GM12801 (cell line): Measurements from ENCODE around the gene CENPO.

ENCODE experiments used
- TF ChIP-seq, protein P1 (sequence below): IDR thresholded peaks from one replicate; pipeline ENCODE4 v1.5.1; 2011; ENCODE audit warnings: control low read depth; ENCODE audit not compliant: insufficient read length; ENCODE audit errors: extremely low read depth

Gene CENPO

GRCh38 chr2:24792874-24793760 is at the start of gene CENPO, which contains the start of gene PTRHD1:
CENPO (plus strand) TSS chr2:24793425; CDS start chr2:24793920, 495 bp downstream.
PTRHD1 (minus strand) TSS chr2:24793391; CDS start chr2:24793377, 14 bp downstream.
- TF ChIP-seq, protein P1, sequence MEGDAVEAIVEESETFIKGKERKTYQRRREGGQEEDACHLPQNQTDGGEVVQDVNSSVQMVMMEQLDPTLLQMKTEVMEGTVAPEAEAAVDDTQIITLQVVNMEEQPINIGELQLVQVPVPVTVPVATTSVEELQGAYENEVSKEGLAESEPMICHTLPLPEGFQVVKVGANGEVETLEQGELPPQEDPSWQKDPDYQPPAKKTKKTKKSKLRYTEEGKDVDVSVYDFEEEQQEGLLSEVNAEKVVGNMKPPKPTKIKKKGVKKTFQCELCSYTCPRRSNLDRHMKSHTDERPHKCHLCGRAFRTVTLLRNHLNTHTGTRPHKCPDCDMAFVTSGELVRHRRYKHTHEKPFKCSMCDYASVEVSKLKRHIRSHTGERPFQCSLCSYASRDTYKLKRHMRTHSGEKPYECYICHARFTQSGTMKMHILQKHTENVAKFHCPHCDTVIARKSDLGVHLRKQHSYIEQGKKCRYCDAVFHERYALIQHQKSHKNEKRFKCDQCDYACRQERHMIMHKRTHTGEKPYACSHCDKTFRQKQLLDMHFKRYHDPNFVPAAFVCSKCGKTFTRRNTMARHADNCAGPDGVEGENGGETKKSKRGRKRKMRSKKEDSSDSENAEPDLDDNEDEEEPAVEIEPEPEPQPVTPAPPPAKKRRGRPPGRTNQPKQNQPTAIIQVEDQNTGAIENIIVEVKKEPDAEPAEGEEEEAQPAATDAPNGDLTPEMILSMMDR = no peak

DNA sequence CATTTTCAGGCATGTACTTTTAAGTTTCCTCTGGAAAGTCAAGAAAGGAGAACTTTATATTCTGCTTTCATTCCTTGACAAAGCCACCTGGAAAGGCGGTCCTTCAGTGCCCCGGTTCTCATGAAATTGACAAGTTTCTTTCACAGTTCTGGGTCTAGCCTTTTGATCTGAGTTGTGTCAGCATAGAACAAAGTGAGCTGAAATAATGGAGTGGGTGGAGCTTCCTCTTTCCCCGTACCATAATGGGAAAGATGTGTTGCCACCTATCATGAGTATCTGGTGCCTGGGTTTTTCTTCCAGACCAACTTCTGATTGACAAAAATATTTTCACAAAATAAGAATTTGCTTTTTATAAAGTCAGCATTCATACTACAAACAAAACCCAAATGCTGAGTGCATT is 49.3 kb upstream of the CENPO start:
- TF ChIP-seq, protein P1 = no peak

- TF ChIP-seq, protein P1 = no peak
Observed at GRCh38 chr2:24744356-24744755, 48.9 kb upstream of the CENPO start.

DNA sequence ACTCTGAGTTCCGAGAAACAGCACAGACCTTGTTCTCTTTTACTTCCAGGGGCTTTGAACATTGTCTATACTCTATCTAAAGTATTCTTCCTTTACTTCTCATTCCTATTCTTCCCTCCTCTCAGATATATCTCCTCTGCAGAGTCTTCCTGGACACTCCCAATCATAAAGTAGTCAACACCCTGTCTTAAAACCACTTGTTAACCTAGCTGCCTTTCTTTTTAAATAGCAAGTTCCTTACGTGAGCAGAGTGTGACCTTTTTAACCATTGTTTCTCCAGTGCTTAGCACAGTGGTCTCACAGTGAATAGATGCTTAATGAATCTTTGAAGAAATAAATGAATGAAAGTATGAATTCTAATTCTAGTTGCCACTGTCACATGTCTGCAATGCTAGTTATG is 47.4 kb upstream of the CENPO start:
- TF ChIP-seq, protein P1 = no peak

DNA sequence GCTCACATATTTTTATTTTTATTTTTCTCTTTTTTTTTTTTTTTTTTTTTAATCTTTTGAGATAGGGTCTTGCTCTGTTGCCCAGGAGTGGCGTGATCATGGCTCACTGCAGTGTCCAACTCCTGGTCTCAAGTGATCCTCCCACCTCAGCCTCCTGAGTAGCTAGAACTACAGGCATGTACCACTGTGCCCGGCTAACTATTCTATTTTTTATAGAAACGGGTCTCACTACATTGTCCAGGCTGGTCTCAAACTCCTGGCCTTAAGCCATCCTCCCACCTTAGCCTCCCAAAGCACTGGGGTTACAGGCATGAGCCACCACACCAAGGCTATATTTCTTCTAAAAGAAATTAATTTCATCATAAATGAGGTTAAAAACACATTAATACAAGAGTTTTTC is 45.9 kb upstream of the CENPO start:
- TF ChIP-seq, protein P1 = no peak

DNA sequence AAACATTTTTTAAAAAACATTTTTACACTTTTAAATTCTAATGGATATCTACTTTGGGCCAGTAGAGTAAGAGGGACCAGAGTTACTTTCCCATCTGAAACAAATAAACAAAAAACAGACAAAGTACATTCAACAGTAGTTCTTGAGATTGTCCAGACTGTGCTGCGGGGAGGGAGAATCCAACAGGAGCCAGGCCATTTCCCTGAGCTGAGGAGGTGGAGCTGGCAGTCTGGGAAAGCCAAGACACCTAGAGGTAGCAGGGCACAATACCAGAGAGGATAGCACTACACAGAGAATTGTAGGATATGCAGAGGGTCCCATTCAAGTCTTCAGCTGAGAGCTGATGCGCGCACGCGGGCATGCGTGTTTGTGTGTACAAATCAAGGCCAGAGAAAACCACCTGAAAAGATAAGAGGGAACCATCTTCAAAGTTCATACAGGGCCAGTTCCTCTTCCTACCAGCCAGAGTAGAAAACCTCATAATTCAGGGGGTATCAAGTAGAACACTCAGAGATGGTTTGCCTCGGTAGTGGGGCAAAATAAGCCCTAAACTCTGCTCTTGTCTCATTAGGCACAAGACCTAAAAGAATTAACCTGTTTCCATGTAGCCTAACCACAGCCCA is 44.0 kb upstream of the CENPO start:
- TF ChIP-seq, protein P1 = no peak

DNA sequence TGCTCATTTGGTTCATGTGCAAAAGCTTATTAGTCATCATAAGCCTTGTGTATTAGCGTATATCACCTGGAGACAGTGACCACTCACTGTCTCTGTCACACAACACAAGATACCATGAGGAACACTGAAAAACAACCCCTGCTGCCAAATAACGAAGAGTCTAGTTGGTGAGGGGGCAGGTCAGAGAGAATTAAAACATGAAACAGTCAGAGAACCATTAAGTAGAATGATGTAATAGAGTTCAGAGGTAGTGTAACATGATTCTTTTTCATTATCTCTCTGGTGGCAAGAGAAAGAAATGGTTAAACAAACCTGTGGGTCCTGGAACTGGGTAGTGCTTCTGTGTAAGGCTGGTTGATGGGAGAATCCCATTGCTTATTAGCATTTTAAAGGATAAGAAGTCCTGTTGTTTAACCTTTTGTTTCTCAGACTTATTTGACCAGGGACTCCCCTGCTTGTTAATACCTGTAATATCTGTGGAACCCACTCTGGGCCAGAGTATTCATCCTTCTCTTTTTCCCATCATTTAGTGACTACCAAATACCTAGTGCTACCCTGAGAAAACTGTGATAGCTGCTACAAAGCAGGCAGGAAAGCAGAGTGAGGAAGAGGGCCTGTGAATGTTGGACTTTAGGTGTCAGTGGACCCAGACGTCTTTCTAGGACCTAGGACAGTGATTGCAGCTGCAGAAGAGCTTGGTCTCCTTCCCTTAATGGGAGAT is 38.1 kb upstream of the CENPO start:
- TF ChIP-seq, protein P1 = no peak
